ENCODE data around the gene RPL15.

Gene RPL15

DNA sequence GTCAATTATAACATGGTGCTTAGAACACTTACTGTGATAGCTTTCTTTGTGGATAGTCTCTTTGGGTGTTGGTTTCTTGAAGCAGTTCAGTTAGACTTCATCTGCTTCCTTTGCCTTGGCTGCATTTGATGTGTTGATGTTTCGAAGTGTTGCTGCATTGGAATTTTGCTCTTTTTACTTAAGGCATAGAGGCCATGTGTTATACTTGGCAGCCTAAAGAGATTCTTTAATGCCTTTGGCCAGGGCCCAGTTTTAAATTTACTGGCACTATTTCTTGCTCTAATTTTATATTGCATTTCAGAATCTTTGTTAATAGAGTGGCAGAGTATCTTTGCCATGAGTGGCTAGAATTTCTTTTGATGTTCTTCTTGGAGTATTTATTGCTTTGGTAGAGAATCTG is 49.4 kb downstream of the RPL15 start:
- DNase-seq, result no peak

DNA sequence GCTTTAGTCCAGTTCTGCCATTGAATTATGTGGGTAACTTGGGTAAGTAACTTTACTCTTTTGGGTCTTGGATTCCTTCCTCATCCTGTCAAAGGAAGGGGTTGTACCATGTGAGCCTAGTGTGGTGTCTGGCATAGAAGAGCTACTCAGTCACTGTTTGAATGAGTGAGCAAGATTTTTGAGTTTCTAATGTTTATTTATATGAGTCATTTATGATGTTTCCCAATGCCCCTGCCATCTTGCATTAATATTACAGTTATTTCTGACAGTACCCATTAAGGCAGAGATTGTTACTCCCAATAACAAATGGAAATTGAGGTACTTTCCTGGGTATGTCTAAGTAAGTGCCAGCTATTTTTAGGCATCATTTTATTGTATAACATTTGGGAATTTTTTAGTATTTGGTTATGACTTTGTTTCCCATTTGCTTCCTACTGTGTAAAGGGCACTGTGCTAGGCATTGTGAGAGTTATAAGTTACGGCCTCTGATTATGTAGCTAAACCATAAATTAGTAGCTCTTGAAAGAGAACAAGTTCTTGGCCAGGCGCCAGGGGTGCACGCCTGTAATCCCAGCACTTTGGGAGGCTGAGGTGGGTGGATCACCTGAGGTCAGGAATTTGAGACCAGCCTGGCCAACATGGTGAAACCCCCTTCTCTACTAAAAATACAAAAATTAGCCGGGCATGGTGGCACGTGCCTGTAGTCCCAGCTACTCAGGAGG is 51.7 kb downstream of the RPL15 start:
- no peak for DNase-seq

GRCh38 chr3:23969393-23969792 is 52.5 kb downstream of the RPL15 start:
- no peak for DNase-seq
